H9 (cell line): ENCODE measurements around the gene ADGRF5. TPM values are rescaled to one million over a fixed set of nuclear protein-coding genes. Genes with fewer than 3 reads are reported as not detected.

Source experiments
- DNase-seq: peaks from one replicate; pipeline ENCODE4 v3.0.0-alpha.2; 2017
- H2AFZ ChIP-seq: one replicate; pipeline ENCODE4 v1.6.1; 2013; ENCODE audit warnings: mild to moderate bottlenecking, low read length, control low read depth, moderate library complexity
- H2AK5ac ChIP-seq: 2 replicates; pipeline ENCODE4 v1.6.1; 2013; ENCODE audit warnings: low read length, control low read depth, mixed read lengths; ENCODE audit not compliant: insufficient read length
- H2BK120ac ChIP-seq: one replicate; pipeline ENCODE4 v1.6.1; 2013; ENCODE audit warnings: low read depth, mild to moderate bottlenecking, low read length, control low read depth, inconsistent platforms; ENCODE audit not compliant: poor library complexity, severe bottlenecking
- H2BK12ac ChIP-seq: 2 replicates; pipeline ENCODE4 v1.6.1; 2013; ENCODE audit warnings: low read length, control low read depth, mixed read lengths, low read depth; ENCODE audit not compliant: insufficient read length
- H2BK15ac ChIP-seq: 2 replicates; pipeline ENCODE4 v1.6.1; 2013; ENCODE audit warnings: low read depth, low read length, control low read depth
- H2BK20ac ChIP-seq: one replicate; pipeline ENCODE4 v1.6.1; 2013; ENCODE audit warnings: low read depth, mild to moderate bottlenecking, low read length, control low read depth, inconsistent platforms; ENCODE audit not compliant: poor library complexity, severe bottlenecking
- H2BK5ac ChIP-seq: 2 replicates; pipeline ENCODE4 v1.6.1; 2013; ENCODE audit warnings: low read length, control low read depth, mixed read lengths; ENCODE audit not compliant: insufficient read length
- H3K14ac ChIP-seq: 2 replicates; pipeline ENCODE4 v1.6.1; 2013; ENCODE audit warnings: low read length, control low read depth; ENCODE audit not compliant: insufficient read depth
- H3K18ac ChIP-seq: 2 replicates; pipeline ENCODE4 v1.6.1; 2013; ENCODE audit warnings: low read depth, mild to moderate bottlenecking, mixed read lengths, low read length, control low read depth; ENCODE audit not compliant: insufficient read length
- H3K23ac ChIP-seq: 2 replicates; pipeline ENCODE4 v1.6.1; 2013; ENCODE audit warnings: low read length, control low read depth, mixed read lengths, low read depth; ENCODE audit not compliant: insufficient read length
- H3K23me2 ChIP-seq: 2 replicates; pipeline ENCODE4 v1.6.1; 2013; ENCODE audit warnings: low read depth, mild to moderate bottlenecking, mixed read lengths, low read length, control low read depth; ENCODE audit not compliant: insufficient read length, poor library complexity, severe bottlenecking
- H3K27ac ChIP-seq: 2 replicates; pipeline ENCODE4 v1.5.1; 2013; ENCODE audit warnings: low read length, control low read depth, mixed read lengths, low read depth; ENCODE audit not compliant: insufficient read length
- H3K27me3 ChIP-seq: 2 replicates; pipeline ENCODE4 v1.6.1; 2013; ENCODE audit warnings: low read length, control low read depth, inconsistent platforms; ENCODE audit not compliant: insufficient read depth
- H3K4ac ChIP-seq: 2 replicates; pipeline ENCODE4 v1.6.1; 2013; ENCODE audit warnings: low read depth, mild to moderate bottlenecking, control low read depth, inconsistent platforms, low read length, moderate library complexity
- H3K4me1 ChIP-seq: 2 replicates; pipeline ENCODE4 v1.6.1; 2013; ENCODE audit warnings: low read length, control low read depth, inconsistent platforms; ENCODE audit not compliant: insufficient read depth
- H3K4me2 ChIP-seq: 2 replicates; pipeline ENCODE4 v1.6.1; 2013; ENCODE audit warnings: low read length, control low read depth, mixed read lengths; ENCODE audit not compliant: insufficient read length, insufficient read depth
- H3K56ac ChIP-seq: 2 replicates; pipeline ENCODE4 v1.6.1; 2013; ENCODE audit warnings: low read depth, mild to moderate bottlenecking, mixed read lengths, low read length, control low read depth; ENCODE audit not compliant: insufficient read length
- H3K79me1 ChIP-seq: 2 replicates; pipeline ENCODE4 v1.6.1; 2013; ENCODE audit warnings: low read depth, mild to moderate bottlenecking, moderate library complexity, low read length, control low read depth, inconsistent platforms; ENCODE audit not compliant: insufficient read depth, poor library complexity, severe bottlenecking
- H3K79me2 ChIP-seq: 2 replicates; pipeline ENCODE4 v1.6.1; 2013; ENCODE audit warnings: low read length, control low read depth, inconsistent platforms; ENCODE audit not compliant: insufficient read depth
- H3K9ac ChIP-seq: 2 replicates; pipeline ENCODE4 v1.6.1; 2013; ENCODE audit warnings: low read length, control low read depth, mixed read lengths; ENCODE audit not compliant: insufficient read length; ENCODE audit errors: extremely low read depth
- H3K9me3 ChIP-seq: one replicate; pipeline ENCODE4 v1.6.1; 2013; ENCODE audit warnings: low read depth, low read length, inconsistent platforms; ENCODE audit not compliant: control insufficient read depth
- H3T11ph ChIP-seq: one replicate; pipeline ENCODE4 v1.6.1; 2013; ENCODE audit warnings: mild to moderate bottlenecking, low read length, control low read depth, inconsistent platforms
- H4K20me1 ChIP-seq: one replicate; pipeline ENCODE4 v1.6.1; 2013; ENCODE audit not compliant: control insufficient read depth, insufficient read length, insufficient read depth
- H4K5ac ChIP-seq: 2 replicates; pipeline ENCODE4 v1.6.1; 2013; ENCODE audit warnings: low read depth, mild to moderate bottlenecking, mixed read lengths, low read length, control low read depth; ENCODE audit not compliant: insufficient read length
- H4K8ac ChIP-seq: replicated peaks from 2 replicates; pipeline ENCODE4 v1.6.1; 2013; ENCODE audit warnings: low read length, control low read depth, mixed read lengths, low read depth; ENCODE audit not compliant: insufficient read length
- H4K91ac ChIP-seq: 2 replicates; pipeline ENCODE4 v1.6.1; 2013; ENCODE audit warnings: low read depth, mild to moderate bottlenecking, moderate library complexity, mixed read lengths, low read length, control low read depth; ENCODE audit not compliant: insufficient read length
- H3K27ac Mint-ChIP-seq, 3 experiments: 2 replicates in 2 of 3; 3 replicates in 1 of 3; pipeline ENCODE4 v1.8.0; 2020 to 2021; ENCODE audit warnings: mixed read lengths in 3 of 3, mild to moderate bottlenecking in 1 of 3, moderate library complexity in 1 of 3
- H3K27me3 Mint-ChIP-seq: 2 replicates; pipeline ENCODE4 v1.8.0; 2021; ENCODE audit warnings: low read depth, mild to moderate bottlenecking, moderate library complexity, mixed read lengths
- H3K36me3 Mint-ChIP-seq, 3 experiments: 2 replicates in 2 of 3; 3 replicates in 1 of 3; pipeline ENCODE4 v1.8.0; 2020 to 2021; ENCODE audit warnings: low read depth in 3 of 3, mixed read lengths in 3 of 3; ENCODE audit not compliant: insufficient read depth in 1 of 3
- H3K4me1 Mint-ChIP-seq, 2 experiments: 2 replicates each; pipeline ENCODE4 v1.8.0; 2020; ENCODE audit warnings: mixed read lengths in 2 of 2
- H3K4me3 Mint-ChIP-seq, 2 experiments: 2 replicates in 1 of 2; 3 replicates in 1 of 2; pipeline ENCODE4 v1.8.0; 2020 to 2021; ENCODE audit warnings: mild to moderate bottlenecking in 2 of 2, mixed read lengths in 2 of 2, moderate library complexity in 1 of 2
- H3K9me3 Mint-ChIP-seq, 2 experiments: 2 replicates in 1 of 2; 3 replicates in 1 of 2; pipeline ENCODE4 v1.8.0; 2020; ENCODE audit warnings: mild to moderate bottlenecking in 2 of 2, mixed read lengths in 2 of 2, moderate library complexity in 1 of 2
- CTCF ChIP-seq: fragments of 200-600 bp; sonication (generic); conservative IDR thresholded peaks from 3 replicates; pipeline ENCODE4 v1.8.0; 2021; ENCODE audit warnings: antibody characterized with exemption, mild to moderate bottlenecking
- WGBS: extraction: QIAGEN DNeasy Blood & Tissue Kit; methylation state at CpG from one replicate; pipeline ENCODE4 v1.1.7; 2013; ENCODE audit warnings: missing lambda C conversion rate, low lambda C conversion rate, mixed read lengths; ENCODE audit not compliant: insufficient read length; ENCODE audit errors: extremely low coverage; 5-methylcytosine and 5-hydroxymethylcytosine counted together
- total RNA-seq: library from RNA; stranded (reverse); gene quantifications from 2 replicates; pipeline ENCODE4 v1.2.1, GENCODE V29; 2021

Gene ADGRF5
- total RNA-seq, 1 experiment from 2014 or later: not detected

- Histone ChIP-seq H2BK15ac (no peak overlapping the region), H4K20me1 (no peaks in the 10 kb centered on the region), H2BK20ac (no peak overlapping the region), H4K91ac (no peak overlapping the region), H2AK5ac (no peak overlapping the region), H3K79me1 (no peaks in the 10 kb centered on the region), H3K79me2 (no peaks in the 10 kb centered on the region), H3K4me1 (no peaks in the 10 kb centered on the region; the same call in 1 of the 2 replicates), H3K9me3 (no peaks in the 10 kb centered on the region), H3T11ph (no peak overlapping the region), H3K4ac (no peak overlapping the region), H3K18ac (no peak overlapping the region), H3K4me2 (no peak overlapping the region), H2AFZ (no peak overlapping the region), H3K23me2 (no peaks in the 10 kb centered on the region), H3K27me3 (no peaks in the 10 kb centered on the region), H3K9ac (no peak overlapping the region), H2BK5ac (no peak overlapping the region), H3K14ac (no peak overlapping the region), H2BK120ac (no peak overlapping the region), H2BK12ac (no peak overlapping the region), H3K23ac (no peak overlapping the region), H3K56ac (no peak overlapping the region), H4K5ac (no peak overlapping the region), H3K27ac (no peak overlapping the region), H4K8ac (no peak overlapping the region)
- no CpG with 5 or more reads among the region's 4 CpGs for WGBS
- Mint-ChIP-seq H3K4me1 (peaks cover 13 to 22% of the 10 kb centered on the region in 2 experiments), H3K4me3 (no peak overlapping the region), H3K36me3 (no peaks in the 10 kb centered on the region), H3K9me3 (no peaks in the 10 kb centered on the region; a peak in 1 of 5 replicates), H3K27ac (no peak overlapping the region), H3K27me3 (peaks cover 3% of the 10 kb centered on the region; the same call in 1 of the 2 replicates)
- DNase-seq: no peak
- TF ChIP-seq CTCF: no peak
Observed at GRCh38 chr6:46953921-46954320, 32.2 kb upstream of the ADGRF5 start.
